SK-N-SH (cell line): ENCODE measurements around the gene MBP. TPM values are rescaled to one million over a fixed set of nuclear protein-coding genes. Genes with fewer than 3 reads are reported as not detected.
A peak's percentile ranks its signal among the peaks of the same experiment; 100 is the strongest.

Experiments used
- CTCF ChIA-PET: fragments of 300-600, 350-600 bp; formaldehyde crosslinking; extraction: SDS; loops from one replicate; lab custom pipeline; 2021; lab: Yijun Ruan, JAX
- POLR2A ChIA-PET: fragments of 350-600 bp; sonication (Branson Sonifier 250); formaldehyde crosslinking; extraction: SDS; loops from one replicate; lab custom pipeline; 2020; ENCODE audit warnings: antibody characterized with exemption, inconsistent platforms; lab: Yijun Ruan, JAX
- DNase-seq: peaks from one replicate; pipeline ENCODE4 v3.0.0; 2012
- H2AFZ ChIP-seq: fragments of 200-600 bp; sonication (generic); 2 replicates; pipeline ENCODE4 v1.8.1; 2016; ENCODE audit warnings: antibody characterized with exemption, mild to moderate bottlenecking, low read depth
- H3F3A ChIP-seq: fragments of 200-600 bp; sonication (generic); replicated peaks from 2 replicates; pipeline ENCODE3; 2016; ENCODE audit warnings: antibody characterized with exemption, mild to moderate bottlenecking; ENCODE audit not compliant: insufficient read depth
- H3K27ac ChIP-seq, 2 experiments: fragments of 200-500 bp in 1 of 2; fragments of 200-600 bp in 1 of 2; sonication (Bioruptor generic) in 1 of 2; sonication (generic), shearing (Covaris generic) in 1 of 2; 2 replicates each; pipeline versions ENCODE4 v1.5.1 to v1.6.1; 2014 to 2016; ENCODE audit warnings: low read depth in 2 of 2, inconsistent platforms in 1 of 2, low read length in 1 of 2, mild to moderate bottlenecking in 1 of 2, mixed read lengths in 1 of 2
- H3K27me3 ChIP-seq: fragments of 200-600 bp; sonication (generic), shearing (Covaris generic); 2 replicates; pipeline ENCODE4 v1.6.1; 2016; ENCODE audit warnings: mixed run types; ENCODE audit not compliant: insufficient read depth
- H3K36me3 ChIP-seq, 2 experiments: fragments of 200-500 bp in 1 of 2; fragments of 200-600 bp in 1 of 2; sonication (Bioruptor generic) in 1 of 2; sonication (generic) in 1 of 2; replicated peaks in 1 of 2; 2 replicates each; pipeline versions ENCODE3 to v1.5.1; 2014 to 2016; ENCODE audit warnings: low read length in 1 of 2, mild to moderate bottlenecking in 1 of 2; ENCODE audit not compliant: insufficient read depth in 2 of 2, control insufficient read depth in 1 of 2
- H3K4me1 ChIP-seq, 2 experiments: fragments of 200-500 bp in 1 of 2; fragments of 200-600 bp in 1 of 2; sonication (Bioruptor generic) in 1 of 2; sonication (generic), shearing (Covaris generic) in 1 of 2; 2 replicates each; pipeline versions ENCODE4 v1.5.1 to v1.6.1; 2014 to 2016; ENCODE audit warnings: low read depth in 1 of 2, low read length in 1 of 2, mixed run types in 1 of 2; ENCODE audit not compliant: insufficient read depth in 2 of 2, control insufficient read depth in 1 of 2
- H3K4me2 ChIP-seq: fragments of 200-600 bp; sonication (generic), shearing (Covaris generic); 2 replicates; pipeline ENCODE4 v1.6.1; 2017; ENCODE audit warnings: mixed run types
- H3K4me3 ChIP-seq, 2 experiments: fragments of 200-500 bp in 1 of 2; fragments of 200-600 bp in 1 of 2; sonication (Bioruptor generic) in 1 of 2; sonication (generic), shearing (Covaris generic) in 1 of 2; 2 replicates each; pipeline versions ENCODE4 v1.5.1 to v1.8.1; 2014 to 2016; ENCODE audit warnings: low read depth in 2 of 2, inconsistent platforms in 1 of 2, low read length in 1 of 2, mild to moderate bottlenecking in 1 of 2, mixed read lengths in 1 of 2, moderate library complexity in 1 of 2
- H3K79me2 ChIP-seq: fragments of 200-600 bp; sonication (generic); 2 replicates; pipeline ENCODE4 v1.8.1; 2017; ENCODE audit warnings: mild to moderate bottlenecking; ENCODE audit not compliant: insufficient read depth
- H3K9ac ChIP-seq: fragments of 200-600 bp; sonication (generic); 2 replicates; pipeline ENCODE4 v1.6.1; 2017; ENCODE audit warnings: mixed run types
- H3K9me2 ChIP-seq: fragments of 200-600 bp; sonication (generic); 2 replicates; pipeline ENCODE4 v1.6.1; 2017; ENCODE audit warnings: mixed run types
- H3K9me3 ChIP-seq: fragments of 200-600 bp; sonication (generic); 2 replicates; pipeline ENCODE4 v1.6.1; 2017; ENCODE audit warnings: mixed run types, mild to moderate bottlenecking, moderate library complexity
- H4K20me1 ChIP-seq: fragments of 200-600 bp; sonication (generic); 2 replicates; pipeline ENCODE4 v1.6.1; 2017; ENCODE audit warnings: mild to moderate bottlenecking, mixed run types; ENCODE audit not compliant: insufficient read depth
- CTCF ChIP-seq: fragments of 200-600 bp; sonication (generic); IDR thresholded peaks from 2 replicates; pipeline ENCODE4 v1.6.1; 2017; ENCODE audit warnings: antibody characterized with exemption, mild to moderate bottlenecking, moderate library complexity
- EP300 ChIP-seq, 2 experiments: IDR thresholded peaks; 2 replicates each; pipeline versions ENCODE4 v1.4.0 to v1.6.1; 2012; ENCODE audit warnings: borderline replicate concordance in 1 of 2, low read depth in 1 of 2, low read length in 1 of 2
- GABPA ChIP-seq: IDR thresholded peaks from 2 replicates; pipeline ENCODE4 v1.4.0; 2012; ENCODE audit warnings: low read depth, mild to moderate bottlenecking
- MAX ChIP-seq: IDR thresholded peaks from 2 replicates; pipeline ENCODE4 v1.4.0; 2012; ENCODE audit warnings: low read depth
- PBX3 ChIP-seq: IDR thresholded peaks from 2 replicates; pipeline ENCODE4; 2012
- POLR2AphosphoS5 ChIP-seq: IDR thresholded peaks from 2 replicates; pipeline ENCODE4 v1.6.1; 2012; ENCODE audit warnings: low read depth, low read length
- REST ChIP-seq: IDR thresholded peaks from 2 replicates; pipeline ENCODE4 v1.6.1; 2012; ENCODE audit warnings: mild to moderate bottlenecking, low read depth, low read length, moderate library complexity
- TCF12 ChIP-seq: IDR thresholded peaks from 2 replicates; pipeline ENCODE4 v1.4.0; 2012
- USF2 ChIP-seq: fragments of 150-350 bp; IDR thresholded peaks from 2 replicates; pipeline ENCODE4 v1.6.1; 2017; ENCODE audit warnings: antibody characterized with exemption, low read length, low read depth, borderline replicate concordance
- YY1 ChIP-seq: IDR thresholded peaks from 2 replicates; pipeline ENCODE4 v1.4.0; 2012; ENCODE audit warnings: low read depth, mild to moderate bottlenecking
- ZBTB33 ChIP-seq: IDR thresholded peaks from 2 replicates; pipeline ENCODE4 v1.4.0; 2012; ENCODE audit warnings: low read depth, borderline replicate concordance
- WGBS: methylation state at CpG from one replicate; pipeline ENCODE4 v1.1.6; 2017; ENCODE audit warnings: low lambda C conversion rate; 5-methylcytosine and 5-hydroxymethylcytosine counted together
- polyA plus RNA-seq, 3 experiments: library from polyadenylated mRNA; depleted of rRNA; stranded (reverse); fragments of >200 nt; gene quantifications; 2 replicates each; pipeline ENCODE4 v1.2.3, GENCODE V29; 2012

Gene MBP
- polyA plus RNA-seq, 1 of the 3 experiments (the other 2 are of a cell fraction): 1.6 TPM

GRCh38 chr18:77073336-77074093, 59.1 kb downstream of the MBP start:
- WGBS: 96% methylated on average over 9 of the region's 9 CpGs
- H3K36me3 ChIP-seq: no peaks in the 10 kb centered on the region
- CTCF ChIA-PET: interaction anchor here (1.7 kb wide), 1 partner anchor 271 kb away, joined by 4 read pairs; no protein-coding TSS in a partner anchor

GRCh38 chr18:77072566-77072965, 60.0 kb downstream of the MBP start:
- H3K4me3 ChIP-seq: no peak overlapping the region
- H3K9ac ChIP-seq: 0 out of 2 replicates have a peak overlapping the region, but pooled peaks have one; percentile 36
- 90% methylated on average over 3 of the region's 7 CpGs for WGBS
- H3K36me3 ChIP-seq: no peaks in the 10 kb centered on the region
- no peak for DNase-seq
- ChIA-PET CTCF (no interaction called here), POLR2A (no interaction called here)
- peak overlapping the region; percentile 47 for H3K4me2 ChIP-seq
- peaks cover 3 to 24% of the 10 kb centered on the region in 2 experiments for H3K4me1 ChIP-seq
- H3K9me2 ChIP-seq: no peaks in the 10 kb centered on the region
- no peaks in the 10 kb centered on the region for H4K20me1 ChIP-seq
- H2AFZ ChIP-seq: no peak overlapping the region
- H3F3A ChIP-seq: peaks cover 21% of the 10 kb centered on the region
- no peaks in the 10 kb centered on the region for H3K79me2 ChIP-seq
- no peaks in the 10 kb centered on the region for H3K9me3 ChIP-seq
- TF ChIP-seq GABPA (no peak), REST (no peak), PBX3 (no peak), MAX (no peak), TCF12 (no peak), ZBTB33 (no peak), USF2 (no peak)
- H3K27me3 ChIP-seq: no peaks in the 10 kb centered on the region
- H3K27ac ChIP-seq: peak overlapping the region; percentile 6 to 66; a peak in 3 of 4 replicates

More at GRCh38 chr18:77073336-77074093, 59.1 kb downstream of the MBP start:
- no peak overlapping the region for H3K4me3 ChIP-seq
- no peaks in the 10 kb centered on the region for H3K9me3 ChIP-seq
- no peaks in the 10 kb centered on the region for H4K20me1 ChIP-seq
- H3K79me2 ChIP-seq: no peaks in the 10 kb centered on the region
- H3K27ac ChIP-seq: no peak overlapping the region
- no peaks in the 10 kb centered on the region for H3K9me2 ChIP-seq
- peaks cover 3 to 17% of the 10 kb centered on the region in 2 experiments for H3K4me1 ChIP-seq
- H3K9ac ChIP-seq: no peak overlapping the region
- peaks cover 19% of the 10 kb centered on the region for H3F3A ChIP-seq
- POLR2A ChIA-PET: no interaction called here
- H2AFZ ChIP-seq: no peak overlapping the region
- no peak for DNase-seq
- H3K27me3 ChIP-seq: no peaks in the 10 kb centered on the region
- TF ChIP-seq POLR2AphosphoS5: no peak
- no peak for TF ChIP-seq EP300 (IDR thresholded peaks at IDR 0.05; ENCODE audit: borderline replicate concordance in 1 of 2, low read depth in 1 of 2, low read length in 1 of 2)
- no peak for TF ChIP-seq CTCF
- TF ChIP-seq YY1: no peak
- TF ChIP-seq, all 33 proteins: peak for 0
- H3K4me2 ChIP-seq: no peak overlapping the region
